GM13976 (cell line): ENCODE measurements around the gene DHRS7C.

ENCODE experiments used
- DNase-seq: peaks from one replicate; pipeline ENCODE4 v3.0.0; 2012; ENCODE audit warnings: low spot score
- in situ Hi-C: fragments of 300-500 bp; cut with MboI; formaldehyde crosslinking; loops from one replicate; pipeline ENCODE4 v1.12.0; 2022; ENCODE audit warnings: low sequenced_read_pairs, mixed read lengths, inconsistent platforms; ENCODE audit not compliant: unreplicated experiment
- TF ChIP-seq, protein P1 (sequence below): IDR thresholded peaks from 2 replicates; pipeline ENCODE4 v1.5.1; 2012; ENCODE audit warnings: borderline replicate concordance, mild to moderate bottlenecking; ENCODE audit not compliant: insufficient read depth; ENCODE audit errors: extremely low read depth, missing control alignments, control extremely low read depth

DHRS7C gene

DNA sequence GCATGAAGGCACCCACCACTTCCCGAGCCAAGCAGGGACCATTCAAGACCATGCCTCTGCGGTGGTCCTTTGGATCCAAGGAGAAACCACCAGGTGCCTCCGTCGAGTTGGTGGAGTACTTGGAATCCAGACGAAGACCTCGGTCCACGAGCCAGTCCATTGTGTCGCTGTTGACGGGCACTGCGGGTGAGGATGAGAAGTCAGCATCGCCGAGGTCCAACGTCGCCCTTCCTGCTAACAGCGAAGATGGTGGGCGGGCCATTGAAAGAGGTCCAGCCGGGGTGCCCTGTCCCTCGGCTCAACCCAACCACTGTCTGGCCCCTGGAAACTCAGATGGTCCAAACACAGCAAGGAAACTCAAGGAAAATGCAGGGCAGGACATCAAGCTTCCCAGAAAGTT lies 63.4 kb downstream of the DHRS7C start:
- TF ChIP-seq, protein P1, sequence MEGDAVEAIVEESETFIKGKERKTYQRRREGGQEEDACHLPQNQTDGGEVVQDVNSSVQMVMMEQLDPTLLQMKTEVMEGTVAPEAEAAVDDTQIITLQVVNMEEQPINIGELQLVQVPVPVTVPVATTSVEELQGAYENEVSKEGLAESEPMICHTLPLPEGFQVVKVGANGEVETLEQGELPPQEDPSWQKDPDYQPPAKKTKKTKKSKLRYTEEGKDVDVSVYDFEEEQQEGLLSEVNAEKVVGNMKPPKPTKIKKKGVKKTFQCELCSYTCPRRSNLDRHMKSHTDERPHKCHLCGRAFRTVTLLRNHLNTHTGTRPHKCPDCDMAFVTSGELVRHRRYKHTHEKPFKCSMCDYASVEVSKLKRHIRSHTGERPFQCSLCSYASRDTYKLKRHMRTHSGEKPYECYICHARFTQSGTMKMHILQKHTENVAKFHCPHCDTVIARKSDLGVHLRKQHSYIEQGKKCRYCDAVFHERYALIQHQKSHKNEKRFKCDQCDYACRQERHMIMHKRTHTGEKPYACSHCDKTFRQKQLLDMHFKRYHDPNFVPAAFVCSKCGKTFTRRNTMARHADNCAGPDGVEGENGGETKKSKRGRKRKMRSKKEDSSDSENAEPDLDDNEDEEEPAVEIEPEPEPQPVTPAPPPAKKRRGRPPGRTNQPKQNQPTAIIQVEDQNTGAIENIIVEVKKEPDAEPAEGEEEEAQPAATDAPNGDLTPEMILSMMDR, result no peak
- DNase-seq, result no peak
- in situ Hi-C loops, result no loop called here

DNA sequence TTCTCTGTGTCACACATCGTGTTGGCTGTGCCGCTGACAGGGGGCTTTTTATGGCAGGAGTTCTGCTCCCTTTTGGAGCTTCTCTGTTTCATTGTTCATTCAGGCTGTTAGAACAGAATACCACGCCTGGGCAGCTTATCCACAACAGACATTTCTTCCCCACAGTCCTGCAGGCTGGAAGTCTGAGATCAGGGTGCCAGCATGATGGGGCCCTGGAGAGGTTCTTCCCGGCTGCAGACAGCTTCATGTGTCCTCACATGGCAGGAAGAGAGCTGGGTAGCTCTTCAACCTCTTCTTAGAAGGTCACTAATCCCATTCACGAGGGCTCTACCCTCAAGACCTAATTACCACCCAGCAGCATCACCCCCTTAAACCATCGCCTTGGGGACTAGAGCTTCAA lies 65.1 kb downstream of the DHRS7C start:
- in situ Hi-C loops, result no loop called here
- TF ChIP-seq, protein P1, result no peak
- no peak for DNase-seq

DNA sequence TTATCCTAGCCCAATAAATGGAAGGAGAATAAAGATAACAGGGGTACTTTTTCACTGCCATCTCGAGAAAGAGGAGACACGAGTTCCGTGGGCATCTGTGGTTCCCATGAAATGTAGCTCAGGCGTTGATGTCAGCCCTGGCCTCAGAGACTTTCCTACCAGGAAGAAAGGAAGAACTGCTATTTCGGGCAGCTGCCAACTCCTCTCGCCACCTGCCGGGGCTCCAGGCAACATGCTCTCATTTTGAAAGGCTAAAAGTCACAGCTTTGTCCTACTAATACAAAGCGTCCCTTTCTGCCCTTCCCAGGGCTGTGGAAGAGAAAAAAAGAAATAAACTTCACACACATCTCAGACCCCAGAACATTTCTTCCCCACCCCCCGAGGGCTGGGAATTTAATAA lies 65.8 kb downstream of the DHRS7C start:
- in situ Hi-C loops, result no loop called here
- TF ChIP-seq, protein P1, result no peak
- no peak for DNase-seq
